ENCODE measurements around the gene RASA4.
"Not testable (repeated sequence)": the region's sequence is repeated elsewhere in the genome, so short reads cannot be mapped to it uniquely, and the experiment has no call there.

- not testable (repeated sequence) for TF ChIP-seq CTCF (conservative IDR thresholded peaks at IDR 0.05; ENCODE audit: low read length); EZH2phosphoT487 (IDR thresholded peaks at IDR 0.05; ENCODE audit: borderline replicate concordance, low read depth, low read length)
These were observed 73.0 kb downstream of the RASA4 start, which contains the start of gene UPK3BL2 for GRCh38 chr7:102543596-102543995.
